ENCODE results near the gene CAMK2A.

- no peak for TF ChIP-seq SPI1 (IDR thresholded peaks at IDR 0.05; ENCODE audit: low read depth, low read length)
- TF ChIP-seq POLR2A (IDR thresholded peaks at IDR 0.05; ENCODE audit: low read depth, low read length) = no peak
- TF ChIP-seq PAX5 (IDR thresholded peaks at IDR 0.05; ENCODE audit: insufficient read depth, low read length, severe bottlenecking) = no peak
Observed at GRCh38 chr5:150328515-150328914, 38.9 kb upstream of the CAMK2A start.
